ENCODE measurements around the gene FKTN. TPM values are rescaled to one million over a fixed set of nuclear protein-coding genes. Genes with fewer than 3 reads are reported as not detected.
A peak's percentile ranks its signal among the peaks of the same experiment; 100 is the strongest.
"Not testable (repeated sequence)": the region's sequence is repeated elsewhere in the genome, so short reads cannot be mapped to it uniquely, and the experiment has no call there.

FKTN gene
- total RNA-seq = 10 to 100 TPM in 2 of 4 donors, 1 to 10 TPM in 2; 6.0 to 49.6 (median 9.7) TPM

DNA sequence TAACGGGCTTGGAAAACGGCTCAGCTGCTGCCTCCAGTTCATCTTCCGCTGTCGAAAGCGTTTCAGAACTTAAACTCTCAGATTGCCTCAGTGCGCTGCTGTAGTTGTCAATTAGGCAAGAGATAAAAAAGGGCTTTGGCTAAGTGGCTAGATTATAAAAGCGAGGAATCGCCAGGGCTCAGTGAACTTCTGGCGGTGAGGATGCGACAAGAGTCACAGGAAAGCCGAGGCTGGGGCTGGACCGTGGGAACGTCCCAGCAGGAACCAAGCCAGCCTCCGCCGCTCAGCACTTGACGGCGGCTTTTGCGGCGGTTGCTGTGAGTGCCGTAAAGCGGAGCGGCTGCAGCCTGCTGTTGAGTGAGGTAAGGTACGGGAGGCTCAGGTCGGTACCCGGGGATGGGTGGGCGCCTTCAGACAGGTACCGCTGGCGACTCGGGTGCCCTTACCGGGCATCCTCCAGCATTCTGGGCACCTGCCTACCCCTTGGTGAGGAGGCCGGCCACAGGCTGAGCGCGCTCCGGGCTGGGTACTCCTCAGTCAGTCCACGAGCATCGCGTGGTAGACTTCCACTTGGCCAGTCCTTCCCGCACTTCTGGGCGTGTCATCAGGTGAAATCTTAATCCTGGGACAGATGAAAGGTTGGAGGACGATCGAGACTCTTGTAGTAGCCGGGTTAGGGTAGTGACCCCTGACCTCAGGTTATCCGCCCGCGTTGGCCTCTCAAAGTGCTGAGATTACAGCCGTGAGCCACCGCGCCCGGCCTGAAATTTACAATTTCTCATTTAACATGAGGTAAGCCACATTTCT, at the start of gene FKTN:
FKTN (plus strand) TSS at position 328 of the 807 bp plus-strand sequence. CDS start 16,902 bp downstream, outside the sequence.
- under 1% methylated on average over 27 of the region's 49 CpGs for WGBS
- Histone ChIP-seq H3K4me1 (peaks cover 18% of the 10 kb centered on the region), H3K4me3 (peak within 1 kb of the TSS; percentile 87), H3K9me3 (no peaks in the 10 kb centered on the region), H3K27ac (peak within 1 kb of the TSS; percentile 47), H3K27me3 (no peaks in the 10 kb centered on the region), H3K36me3 (peaks cover 5% of the 10 kb centered on the region)
- no peak for TF ChIP-seq POLR2A (IDR thresholded peaks at IDR 0.05)
- TF ChIP-seq, protein P1, sequence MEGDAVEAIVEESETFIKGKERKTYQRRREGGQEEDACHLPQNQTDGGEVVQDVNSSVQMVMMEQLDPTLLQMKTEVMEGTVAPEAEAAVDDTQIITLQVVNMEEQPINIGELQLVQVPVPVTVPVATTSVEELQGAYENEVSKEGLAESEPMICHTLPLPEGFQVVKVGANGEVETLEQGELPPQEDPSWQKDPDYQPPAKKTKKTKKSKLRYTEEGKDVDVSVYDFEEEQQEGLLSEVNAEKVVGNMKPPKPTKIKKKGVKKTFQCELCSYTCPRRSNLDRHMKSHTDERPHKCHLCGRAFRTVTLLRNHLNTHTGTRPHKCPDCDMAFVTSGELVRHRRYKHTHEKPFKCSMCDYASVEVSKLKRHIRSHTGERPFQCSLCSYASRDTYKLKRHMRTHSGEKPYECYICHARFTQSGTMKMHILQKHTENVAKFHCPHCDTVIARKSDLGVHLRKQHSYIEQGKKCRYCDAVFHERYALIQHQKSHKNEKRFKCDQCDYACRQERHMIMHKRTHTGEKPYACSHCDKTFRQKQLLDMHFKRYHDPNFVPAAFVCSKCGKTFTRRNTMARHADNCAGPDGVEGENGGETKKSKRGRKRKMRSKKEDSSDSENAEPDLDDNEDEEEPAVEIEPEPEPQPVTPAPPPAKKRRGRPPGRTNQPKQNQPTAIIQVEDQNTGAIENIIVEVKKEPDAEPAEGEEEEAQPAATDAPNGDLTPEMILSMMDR (IDR thresholded peaks at IDR 0.05) = no peak
- TF ChIP-seq POLR2AphosphoS5 (IDR thresholded peaks at IDR 0.05) = no peak
- TF ChIP-seq EP300 (IDR thresholded peaks at IDR 0.05) = no peak
- peak; percentile 87 to 90 for DNase-seq (ENCODE audit: low spot score in 2 of 2)

- H3K9me3 ChIP-seq = no peaks in the 10 kb centered on the region
- WGBS = 95% methylated on average over 2 of the region's 2 CpGs
- TF ChIP-seq POLR2A (IDR thresholded peaks at IDR 0.05) = no peak
- TF ChIP-seq, protein P1 (IDR thresholded peaks at IDR 0.05) = no peak
- TF ChIP-seq POLR2AphosphoS5 (IDR thresholded peaks at IDR 0.05) = no peak
- no peak for TF ChIP-seq EP300 (IDR thresholded peaks at IDR 0.05)
- H3K27me3 ChIP-seq = no peaks in the 10 kb centered on the region
- no peak overlapping the region for H3K27ac ChIP-seq
- no peak for DNase-seq (ENCODE audit: low spot score in 2 of 2)
- H3K36me3 ChIP-seq = peaks cover 3% of the 10 kb centered on the region
- H3K4me1 ChIP-seq = no peaks in the 10 kb centered on the region
- H3K4me3 ChIP-seq = no peak overlapping the region
Measured at GRCh38 chr9:105508530-105508929, 49.4 kb upstream of the FKTN start.

- Histone ChIP-seq H3K4me1 (no peaks in the 10 kb centered on the region), H3K4me3 (no peak overlapping the region), H3K27me3 (no peaks in the 10 kb centered on the region), H3K9me3 (no peaks in the 10 kb centered on the region), H3K27ac (no peak overlapping the region), H3K36me3 (peaks cover 5% of the 10 kb centered on the region)
- WGBS = 100% methylated on average over 1 of the region's 1 CpG
- DNase-seq (ENCODE audit: low spot score in 2 of 2) = no peak
- TF ChIP-seq POLR2AphosphoS5 (IDR thresholded peaks at IDR 0.05) = no peak
- no peak for TF ChIP-seq EP300 (IDR thresholded peaks at IDR 0.05)
- no peak for TF ChIP-seq POLR2A (IDR thresholded peaks at IDR 0.05)
- TF ChIP-seq, protein P1 (IDR thresholded peaks at IDR 0.05) = no peak
Measured at GRCh38 chr9:105510024-105510423, 47.9 kb upstream of the FKTN start.

GRCh38 chr9:105511446-105511845, 46.5 kb upstream of the FKTN start:
- no peak overlapping the region for H3K27ac ChIP-seq
- no peak overlapping the region for H3K4me3 ChIP-seq
- no peaks in the 10 kb centered on the region for H3K27me3 ChIP-seq
- H3K4me1 ChIP-seq = no peaks in the 10 kb centered on the region
- no peaks in the 10 kb centered on the region for H3K9me3 ChIP-seq
- H3K36me3 ChIP-seq = peaks cover 8% of the 10 kb centered on the region
- TF ChIP-seq EP300 (IDR thresholded peaks at IDR 0.05) (no peak), POLR2AphosphoS5 (IDR thresholded peaks at IDR 0.05) (no peak), POLR2A (IDR thresholded peaks at IDR 0.05) (no peak)
- TF ChIP-seq, protein P1 (IDR thresholded peaks at IDR 0.05) = no peak
- DNase-seq (ENCODE audit: low spot score in 2 of 2) = no peak

DNA sequence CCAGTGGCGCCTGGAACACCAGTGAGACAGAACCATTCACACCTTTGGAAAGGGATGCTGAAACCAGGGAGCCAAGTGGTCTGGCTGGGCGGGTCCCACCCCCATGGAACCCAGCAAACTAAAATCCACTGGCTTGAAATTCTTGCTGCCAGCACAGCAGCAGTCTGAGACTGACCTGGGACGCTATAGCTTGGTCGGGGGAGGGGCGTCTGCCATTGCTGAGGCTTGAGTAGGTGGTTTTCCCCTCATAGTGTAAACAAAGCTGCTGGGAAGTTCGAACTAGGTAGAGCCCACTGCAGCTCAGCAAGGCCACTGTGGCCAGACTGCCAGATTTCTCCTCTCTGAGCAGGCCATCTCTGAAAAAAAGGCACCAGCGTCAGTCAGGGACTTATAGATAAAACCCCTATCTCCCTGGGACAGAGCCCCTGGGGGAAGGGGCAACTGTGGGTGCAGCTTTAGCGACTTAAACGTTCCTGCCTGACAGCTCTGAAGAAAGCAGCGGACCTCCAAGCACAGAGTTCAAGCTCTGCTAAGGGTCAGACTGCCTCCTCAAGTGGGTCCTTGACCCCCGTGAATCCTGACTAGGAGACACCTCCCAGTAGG, 42.0 kb upstream of the FKTN start:
- DNase-seq (ENCODE audit: low spot score in 2 of 2) = no peak
- TF ChIP-seq EP300 (IDR thresholded peaks at IDR 0.05) (no peak), POLR2AphosphoS5 (IDR thresholded peaks at IDR 0.05) (no peak), POLR2A (IDR thresholded peaks at IDR 0.05) (no peak)
- TF ChIP-seq, protein P1 (IDR thresholded peaks at IDR 0.05) = no peak
- no peaks in the 10 kb centered on the region for H3K9me3 ChIP-seq
- 94% methylated on average over 9 of the region's 11 CpGs for WGBS
- H3K4me3 ChIP-seq = no peak overlapping the region
- H3K4me1 ChIP-seq = no peaks in the 10 kb centered on the region
- H3K27me3 ChIP-seq = no peaks in the 10 kb centered on the region
- peaks cover 5% of the 10 kb centered on the region for H3K36me3 ChIP-seq
- no peak overlapping the region for H3K27ac ChIP-seq

DNA sequence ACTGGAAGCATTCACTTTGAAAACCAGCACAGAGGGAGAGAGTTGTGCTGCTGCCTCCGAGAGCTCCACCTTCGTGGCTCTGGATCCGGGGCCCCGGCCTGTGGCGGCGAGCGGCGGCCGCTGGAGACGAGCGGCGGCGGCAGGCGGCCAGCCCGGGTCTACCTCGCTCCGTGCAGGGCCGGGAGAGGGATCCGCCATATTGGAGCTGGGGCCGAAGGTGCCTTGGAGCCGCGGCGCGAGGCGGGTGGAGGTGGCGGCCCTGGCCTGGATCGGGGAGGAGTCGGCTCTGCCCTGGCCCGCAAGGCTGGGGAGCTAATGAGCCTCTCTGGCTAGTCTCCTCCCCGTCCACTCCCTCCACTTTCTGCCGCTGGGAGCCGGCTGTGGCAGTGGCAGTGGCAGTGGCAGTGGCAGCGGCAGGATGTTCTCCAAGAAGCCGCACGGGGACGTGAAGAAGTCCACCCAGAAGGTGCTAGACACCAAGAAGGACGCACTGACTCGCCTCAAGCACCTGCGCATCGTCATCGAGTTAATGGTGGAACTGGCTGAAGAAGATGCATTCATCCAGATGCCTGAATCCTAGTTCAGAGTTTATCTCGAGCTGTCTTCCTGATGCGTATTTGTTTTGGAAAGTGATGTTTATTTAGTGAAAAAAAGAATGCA, 38.1 kb upstream of the FKTN start:
- 98% methylated on average over 24 of the region's 43 CpGs for WGBS
- not testable (repeated sequence) for DNase-seq (ENCODE audit: low spot score in 2 of 2); H3K4me1 ChIP-seq; H3K36me3 ChIP-seq; H3K27me3 ChIP-seq; H3K9me3 ChIP-seq
- peak overlapping the region; percentile 75 for H3K27ac ChIP-seq
- peak overlapping the region; percentile 43 for H3K4me3 ChIP-seq

- H3K9me3 ChIP-seq; H3K27ac ChIP-seq; H3K27me3 ChIP-seq; H3K4me1 ChIP-seq; H3K4me3 ChIP-seq; H3K36me3 ChIP-seq; DNase-seq (ENCODE audit: low spot score in 2 of 2): not testable (repeated sequence)
- WGBS = 77% methylated on average over 6 of the region's 6 CpGs
Measured at GRCh38 chr9:105520992-105521391, 36.9 kb upstream of the FKTN start.
